ENCODE data around the gene IP6K3. TPM values are rescaled to one million over a fixed set of nuclear protein-coding genes. Genes with fewer than 3 reads are reported as not detected.
A peak's percentile ranks its signal among the peaks of the same experiment; 100 is the strongest.

IP6K3 gene
- total and polyA plus RNA-seq, 3 donors from 2014 or later, result 0.15 to 0.16 TPM; not detected in 1

GRCh38 chr6:33790910-33791309, 44.2 kb upstream of the IP6K3 start:
- no peaks in the 10 kb centered on the region for H3K27me3 ChIP-seq
- no peak for DNase-seq
- H3K36me3 ChIP-seq (ENCODE audit: low read depth, missing control alignments), result no peaks in the 10 kb centered on the region
- intact Hi-C loops (cut with DNase I; ENCODE audit: low total_unique reads), result no loop called here
- H3K27ac ChIP-seq, result no peak overlapping the region
- no peak overlapping the region for H3K4me3 ChIP-seq
- peaks cover 16% of the 10 kb centered on the region for H3K4me1 ChIP-seq
- no peaks in the 10 kb centered on the region for H3K9me3 ChIP-seq
- 88% methylated on average over 3 to 5 of the region's 5 CpGs for WGBS, 2 donors
- TF ChIP-seq CTCF (IDR thresholded peaks at IDR 0.05) (no peak), POLR2A (IDR thresholded peaks at IDR 0.05) (no peak)

- no peak overlapping the region for H3K27ac ChIP-seq
- no peak for DNase-seq
- H3K27me3 ChIP-seq, result no peaks in the 10 kb centered on the region
- WGBS, 2 donors, result 62 to 64% methylated on average over 2 of the region's 2 CpGs
- intact Hi-C loops (cut with DNase I; ENCODE audit: low total_unique reads), result no loop called here
- TF ChIP-seq CTCF (IDR thresholded peaks at IDR 0.05) (no peak), POLR2A (IDR thresholded peaks at IDR 0.05) (no peak)
- no peak overlapping the region for H3K4me3 ChIP-seq
- peaks cover 16% of the 10 kb centered on the region for H3K4me1 ChIP-seq
- H3K36me3 ChIP-seq (ENCODE audit: low read depth, missing control alignments), result no peaks in the 10 kb centered on the region
- H3K9me3 ChIP-seq, result no peaks in the 10 kb centered on the region
Measured at GRCh38 chr6:33790379-33790778, 43.7 kb upstream of the IP6K3 start.

GRCh38 chr6:33789550-33789895, 42.8 kb upstream of the IP6K3 start:
- no peaks in the 10 kb centered on the region for H3K27me3 ChIP-seq
- no peaks in the 10 kb centered on the region for H3K9me3 ChIP-seq
- peaks cover 16% of the 10 kb centered on the region for H3K4me1 ChIP-seq
- H3K4me3 ChIP-seq, result peak overlapping the region; percentile 75 to 99
- TF ChIP-seq POLR2A (IDR thresholded peaks at IDR 0.05), result no peak
- no peak for TF ChIP-seq CTCF (IDR thresholded peaks at IDR 0.05)
- H3K27ac ChIP-seq, result peak overlapping the region in 1 of 2 donors; percentile 99
- DNase-seq, result no peak
- intact Hi-C loops (cut with DNase I; ENCODE audit: low total_unique reads), result no loop called here
- WGBS, 2 donors, result 38 to 71% methylated on average over 11 of the region's 11 CpGs
- H3K36me3 ChIP-seq (ENCODE audit: low read depth, missing control alignments), result no peaks in the 10 kb centered on the region

- DNase-seq, result peak; percentile 93
- Histone ChIP-seq H3K27me3 (no peaks in the 10 kb centered on the region), H3K4me3 (peak within 1 kb of the TSS; percentile 75 to 99), H3K9me3 (no peaks in the 10 kb centered on the region), H3K27ac (peak within 1 kb of the TSS; percentile 83 to 99), H3K4me1 (peaks cover 16% of the 10 kb centered on the region), H3K36me3 (ENCODE audit: low read depth, missing control alignments) (no peaks in the 10 kb centered on the region)
- intact Hi-C loops (cut with DNase I; ENCODE audit: low total_unique reads), result no loop called here
- TF ChIP-seq POLR2A (IDR thresholded peaks at IDR 0.05), result peak; percentile 59
- no peak for TF ChIP-seq CTCF (IDR thresholded peaks at IDR 0.05)
- 6 to 10% methylated on average over 21 to 53 of the region's 86 CpGs for WGBS, 2 donors
Measured at GRCh38 chr6:33788694-33789549, 42.2 kb upstream of the IP6K3 start, which contains the start of gene LEMD2. Gene LEMD2 (minus strand): TSS chr6:33789130. CDS start chr6:33789116, 14 bp downstream.

Data from testis (tissue), 3 donors.